HEK293T (cell line): ENCODE measurements around the gene CHTF18.

Source experiments
- BHLHE40 ChIP-seq: fragments of 450-650 bp; IDR thresholded peaks from 2 replicates; pipeline ENCODE4 v1.6.1; 2016; ENCODE audit warnings: mild to moderate bottlenecking, moderate library complexity, borderline replicate concordance
- FOXA1 ChIP-seq: fragments of 450-650 bp; IDR thresholded peaks from 2 replicates; pipeline ENCODE4 v1.6.1; 2016; ENCODE audit warnings: mild to moderate bottlenecking
- FOXK2 ChIP-seq: fragments of 450-650 bp; IDR thresholded peaks from 2 replicates; pipeline ENCODE4 v1.6.1; 2016; ENCODE audit warnings: mild to moderate bottlenecking
- FOXM1 ChIP-seq: fragments of 450-650 bp; IDR thresholded peaks from 2 replicates; pipeline ENCODE4 v1.6.1; 2017; ENCODE audit warnings: mild to moderate bottlenecking, borderline replicate concordance
- HDGF ChIP-seq: fragments of 450-650 bp; IDR thresholded peaks from 2 replicates; pipeline ENCODE4 v1.6.1; 2017; ENCODE audit warnings: antibody characterized with exemption, borderline replicate concordance
- NFRKB ChIP-seq: fragments of 450-650 bp; IDR thresholded peaks from 2 replicates; pipeline ENCODE4 v1.6.1; 2016; ENCODE audit warnings: mild to moderate bottlenecking, moderate library complexity
- SP1 ChIP-seq: fragments of 450-650 bp; IDR thresholded peaks from 2 replicates; pipeline ENCODE4 v1.6.1; 2017
- SUZ12 ChIP-seq: fragments of 450-650 bp; IDR thresholded peaks from 2 replicates; pipeline ENCODE4 v1.6.1; 2016; ENCODE audit warnings: mild to moderate bottlenecking
- ZNF384 ChIP-seq: fragments of 450-650 bp; IDR thresholded peaks from 2 replicates; pipeline ENCODE4 v1.6.1; 2016
- TF ChIP-seq, protein P1 (sequence below): fragments of 450-650 bp; IDR thresholded peaks from 2 replicates; pipeline ENCODE4 v1.6.1; 2016

DNA sequence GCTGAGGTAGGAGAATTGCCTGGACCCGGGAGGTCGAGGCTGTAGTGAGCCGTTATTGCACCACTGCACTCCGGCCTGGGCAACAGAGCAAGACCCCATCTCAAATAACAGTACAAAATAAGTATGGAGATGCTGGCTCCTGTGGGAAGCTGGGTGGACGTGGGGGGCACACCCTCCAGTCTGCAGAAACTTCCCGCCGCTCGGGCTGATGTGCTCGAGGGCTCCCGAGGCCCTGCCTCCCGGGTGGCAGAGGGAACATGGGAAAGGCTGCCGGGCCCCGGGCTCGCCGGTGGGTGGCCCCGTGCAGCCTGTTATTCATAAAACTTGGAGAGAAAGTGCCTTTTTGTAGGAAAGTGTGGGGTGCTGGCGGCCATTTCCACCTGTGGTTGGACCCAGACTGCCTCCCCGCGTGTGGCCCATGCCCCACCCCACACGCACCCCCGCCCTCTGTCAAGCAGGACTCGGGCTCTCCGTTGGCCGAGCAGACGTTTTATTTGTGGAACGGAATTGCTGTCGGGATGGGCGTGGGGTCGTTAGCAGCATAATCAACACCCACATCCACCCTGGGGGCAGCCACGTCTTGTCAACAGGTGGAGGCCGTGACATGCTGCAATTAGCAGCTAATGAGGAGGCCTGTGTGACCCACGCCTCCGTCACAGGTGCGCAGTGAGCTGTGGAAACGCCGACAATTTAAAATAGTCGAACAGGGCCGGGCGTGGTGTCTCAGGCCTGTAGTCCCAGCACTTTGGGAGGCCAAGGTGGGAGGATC, 40.3 kb upstream of the CHTF18 start:
- TF ChIP-seq BHLHE40 (no peak), FOXA1 (no peak), FOXM1 (no peak), SP1 (no peak), FOXK2 (no peak), ZNF384 (no peak), SUZ12 (no peak), HDGF (no peak), NFRKB (no peak)
- TF ChIP-seq, protein P1, sequence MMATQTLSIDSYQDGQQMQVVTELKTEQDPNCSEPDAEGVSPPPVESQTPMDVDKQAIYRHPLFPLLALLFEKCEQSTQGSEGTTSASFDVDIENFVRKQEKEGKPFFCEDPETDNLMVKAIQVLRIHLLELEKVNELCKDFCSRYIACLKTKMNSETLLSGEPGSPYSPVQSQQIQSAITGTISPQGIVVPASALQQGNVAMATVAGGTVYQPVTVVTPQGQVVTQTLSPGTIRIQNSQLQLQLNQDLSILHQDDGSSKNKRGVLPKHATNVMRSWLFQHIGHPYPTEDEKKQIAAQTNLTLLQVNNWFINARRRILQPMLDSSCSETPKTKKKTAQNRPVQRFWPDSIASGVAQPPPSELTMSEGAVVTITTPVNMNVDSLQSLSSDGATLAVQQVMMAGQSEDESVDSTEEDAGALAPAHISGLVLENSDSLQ: no peak
